ENCODE results near the gene RAB17.

RAB17 gene

DNA sequence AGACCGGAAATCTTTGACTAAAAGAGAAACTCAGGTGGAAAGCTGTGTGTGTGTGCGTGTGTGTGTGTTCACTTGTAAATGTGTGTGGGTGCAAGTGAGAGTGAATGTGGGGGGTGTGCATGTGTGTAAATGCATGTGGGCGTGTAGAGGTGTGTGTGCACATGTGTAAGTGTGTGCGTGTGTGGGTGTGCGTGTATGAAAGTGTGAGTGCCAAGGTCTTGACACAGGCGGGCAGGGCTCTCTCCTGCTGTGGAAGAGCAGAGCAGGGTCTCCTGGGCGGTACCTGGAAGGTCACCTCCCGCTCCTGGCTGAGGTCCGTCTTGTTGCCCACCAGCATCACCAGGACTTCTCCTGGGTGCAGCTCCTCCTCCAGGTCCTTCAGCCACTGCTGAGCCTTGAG is 13.6 kb downstream of the RAB17 start:
- H3K9me3 ChIP-seq (ENCODE audit: control insufficient read depth, low read length): no peaks in the 10 kb centered on the region
- H3K4me1 ChIP-seq (ENCODE audit: control insufficient read depth, insufficient read depth, low read length): peaks cover under 1% of the 10 kb centered on the region
- 91 to 95% methylated on average over 9 of the region's 9 CpGs for WGBS, 2 experiments
- H3K27ac ChIP-seq (ENCODE audit: insufficient read depth, low read depth, low read length, poor library complexity, severe bottlenecking): no peak overlapping the region
- no peak overlapping the region for H3K4me3 ChIP-seq (ENCODE audit: insufficient read depth, low read depth, low read length)
- no peaks in the 10 kb centered on the region for H3K27me3 ChIP-seq (ENCODE audit: control insufficient read depth, insufficient read depth, low read length, poor library complexity, severe bottlenecking)
- H3K36me3 ChIP-seq (ENCODE audit: control insufficient read depth, insufficient read depth, low read length): no peaks in the 10 kb centered on the region

GRCh38 chr2:237575869-237576862 is 14.4 kb downstream of the RAB17 start:
- no peaks in the 10 kb centered on the region for H3K9me3 ChIP-seq (ENCODE audit: control insufficient read depth, low read length)
- 90 to 91% methylated on average over 27 of the region's 27 CpGs for WGBS, 2 experiments
- no peaks in the 10 kb centered on the region for H3K36me3 ChIP-seq (ENCODE audit: control insufficient read depth, insufficient read depth, low read length)

DNA sequence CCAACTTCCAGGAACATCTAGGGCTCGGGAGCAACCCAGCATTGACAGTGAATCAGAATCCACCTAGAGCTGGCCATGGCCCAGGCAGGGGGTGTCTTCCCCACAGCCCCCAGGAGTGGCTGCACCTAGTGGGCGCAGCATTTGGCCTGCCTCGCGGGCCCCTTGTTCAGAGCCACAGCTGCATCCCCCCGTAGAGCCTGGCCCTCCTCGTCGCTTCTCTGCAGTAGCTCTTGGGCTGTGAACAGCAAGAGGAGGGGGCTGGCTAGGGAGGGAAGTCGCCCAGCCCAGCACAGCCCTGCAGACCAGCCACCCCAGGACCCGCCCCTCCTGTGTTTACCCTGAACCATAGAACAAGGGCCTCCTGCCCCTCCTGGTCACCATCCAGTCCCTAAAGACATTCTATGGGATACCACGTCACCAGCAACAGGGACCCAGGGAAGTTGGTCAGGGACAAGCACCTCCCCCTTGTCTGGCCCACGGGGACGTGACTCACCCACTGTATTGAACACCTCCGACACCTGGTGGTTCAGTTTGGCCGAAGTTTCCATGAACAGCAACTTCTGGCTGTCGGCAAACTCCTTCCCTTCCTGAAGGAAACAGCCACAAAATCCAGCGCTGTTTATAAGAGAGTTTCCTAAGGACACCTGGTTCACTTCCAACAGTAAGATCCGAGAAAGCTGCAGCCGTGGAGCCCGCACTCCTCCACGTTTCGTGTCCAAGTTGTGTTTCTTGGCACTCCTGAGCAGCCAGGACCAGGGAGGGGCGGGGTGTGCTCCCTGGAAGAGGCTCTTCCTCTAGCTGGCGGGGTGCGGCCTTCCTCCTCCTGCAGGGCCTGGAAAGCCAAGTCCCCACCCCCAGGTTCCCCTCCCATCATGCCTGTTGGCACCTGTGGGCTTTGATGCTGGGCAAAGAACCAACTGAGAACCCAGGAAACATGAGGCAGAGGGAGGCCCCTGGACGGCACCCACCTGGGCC is 15.4 kb downstream of the RAB17 start:
- H3K4me3 ChIP-seq (ENCODE audit: insufficient read depth, low read depth, low read length): no peak overlapping the region
- 82 to 86% methylated on average over 25 of the region's 25 CpGs for WGBS, 2 experiments
- no peak overlapping the region for H3K27ac ChIP-seq (ENCODE audit: insufficient read depth, low read depth, low read length, poor library complexity, severe bottlenecking)
- no peaks in the 10 kb centered on the region for H3K27me3 ChIP-seq (ENCODE audit: control insufficient read depth, insufficient read depth, low read length, poor library complexity, severe bottlenecking)
- no peaks in the 10 kb centered on the region for H3K36me3 ChIP-seq (ENCODE audit: control insufficient read depth, insufficient read depth, low read length)
- no peaks in the 10 kb centered on the region for H3K4me1 ChIP-seq (ENCODE audit: control insufficient read depth, insufficient read depth, low read length)
- H3K9me3 ChIP-seq (ENCODE audit: control insufficient read depth, low read length): no peaks in the 10 kb centered on the region

More at GRCh38 chr2:237575869-237576862, 14.4 kb downstream of the RAB17 start:
- Histone ChIP-seq H3K4me3 (ENCODE audit: insufficient read depth, low read depth, low read length) (no peak overlapping the region), H3K4me1 (ENCODE audit: control insufficient read depth, insufficient read depth, low read length) (no peaks in the 10 kb centered on the region), H3K27ac (ENCODE audit: insufficient read depth, low read depth, low read length, poor library complexity, severe bottlenecking) (no peak overlapping the region), H3K27me3 (ENCODE audit: control insufficient read depth, insufficient read depth, low read length, poor library complexity, severe bottlenecking) (no peaks in the 10 kb centered on the region)

DNA sequence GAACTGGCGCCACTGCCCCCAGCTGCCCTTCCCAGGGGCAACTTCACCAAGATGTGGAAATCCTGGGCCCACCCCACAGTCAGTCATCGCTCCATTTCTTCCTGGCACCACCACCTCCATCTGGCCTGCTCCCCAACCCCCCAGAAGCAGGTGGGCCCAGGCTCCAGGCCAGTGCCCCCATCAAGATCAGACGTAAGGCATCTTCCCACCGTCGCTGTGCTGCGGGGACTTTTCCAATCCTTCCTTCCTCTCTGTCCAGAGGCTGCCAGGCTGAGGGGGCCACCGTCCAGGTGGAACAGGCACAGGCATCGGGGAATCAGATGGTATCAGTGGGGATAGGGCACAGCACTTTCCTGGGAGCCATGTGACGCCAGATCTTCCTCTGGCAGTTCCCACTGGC is 16.1 kb downstream of the RAB17 start:
- H3K4me3 ChIP-seq (ENCODE audit: insufficient read depth, low read depth, low read length): no peak overlapping the region
- WGBS, 2 experiments: 93 to 96% methylated on average over 9 of the region's 9 CpGs
- no peak overlapping the region for H3K27ac ChIP-seq (ENCODE audit: insufficient read depth, low read depth, low read length, poor library complexity, severe bottlenecking)
- H3K9me3 ChIP-seq (ENCODE audit: control insufficient read depth, low read length): no peaks in the 10 kb centered on the region
- no peaks in the 10 kb centered on the region for H3K27me3 ChIP-seq (ENCODE audit: control insufficient read depth, insufficient read depth, low read length, poor library complexity, severe bottlenecking)
- H3K36me3 ChIP-seq (ENCODE audit: control insufficient read depth, insufficient read depth, low read length): no peaks in the 10 kb centered on the region
- no peaks in the 10 kb centered on the region for H3K4me1 ChIP-seq (ENCODE audit: control insufficient read depth, insufficient read depth, low read length)

GRCh38 chr2:237573721-237574415 is 16.7 kb downstream of the RAB17 start:
- WGBS, 2 experiments: 94% methylated on average over 8 of the region's 8 CpGs
- H3K9me3 ChIP-seq (ENCODE audit: control insufficient read depth, low read length): no peaks in the 10 kb centered on the region
- H3K36me3 ChIP-seq (ENCODE audit: control insufficient read depth, insufficient read depth, low read length): no peaks in the 10 kb centered on the region
- no peak overlapping the region for H3K27ac ChIP-seq (ENCODE audit: insufficient read depth, low read depth, low read length, poor library complexity, severe bottlenecking)
- H3K4me1 ChIP-seq (ENCODE audit: control insufficient read depth, insufficient read depth, low read length): no peaks in the 10 kb centered on the region
- H3K4me3 ChIP-seq (ENCODE audit: insufficient read depth, low read depth, low read length): no peak overlapping the region
- H3K27me3 ChIP-seq (ENCODE audit: control insufficient read depth, insufficient read depth, low read length, poor library complexity, severe bottlenecking): no peaks in the 10 kb centered on the region

GRCh38 chr2:237572742-237573101 is 17.8 kb downstream of the RAB17 start:
- H3K9me3 ChIP-seq (ENCODE audit: control insufficient read depth, low read length): no peaks in the 10 kb centered on the region
- H3K4me3 ChIP-seq (ENCODE audit: insufficient read depth, low read depth, low read length): no peak overlapping the region
- WGBS, 2 experiments: 92 to 97% methylated on average over 4 of the region's 4 CpGs
- no peaks in the 10 kb centered on the region for H3K36me3 ChIP-seq (ENCODE audit: control insufficient read depth, insufficient read depth, low read length)
- no peak overlapping the region for H3K27ac ChIP-seq (ENCODE audit: insufficient read depth, low read depth, low read length, poor library complexity, severe bottlenecking)
- H3K4me1 ChIP-seq (ENCODE audit: control insufficient read depth, insufficient read depth, low read length): no peaks in the 10 kb centered on the region
- no peaks in the 10 kb centered on the region for H3K27me3 ChIP-seq (ENCODE audit: control insufficient read depth, insufficient read depth, low read length, poor library complexity, severe bottlenecking)

- Histone ChIP-seq H3K36me3 (ENCODE audit: control insufficient read depth, insufficient read depth, low read length) (no peaks in the 10 kb centered on the region), H3K27ac (ENCODE audit: insufficient read depth, low read depth, low read length, poor library complexity, severe bottlenecking) (no peak overlapping the region), H3K4me1 (ENCODE audit: control insufficient read depth, insufficient read depth, low read length) (no peaks in the 10 kb centered on the region), H3K4me3 (ENCODE audit: insufficient read depth, low read depth, low read length) (no peak overlapping the region), H3K9me3 (ENCODE audit: control insufficient read depth, low read length) (no peaks in the 10 kb centered on the region), H3K27me3 (ENCODE audit: control insufficient read depth, insufficient read depth, low read length, poor library complexity, severe bottlenecking) (no peaks in the 10 kb centered on the region)
- WGBS, 2 experiments: 29 to 30% methylated on average over 24 of the region's 24 CpGs
Measured at GRCh38 chr2:237572021-237572741, 18.4 kb downstream of the RAB17 start.

DNA sequence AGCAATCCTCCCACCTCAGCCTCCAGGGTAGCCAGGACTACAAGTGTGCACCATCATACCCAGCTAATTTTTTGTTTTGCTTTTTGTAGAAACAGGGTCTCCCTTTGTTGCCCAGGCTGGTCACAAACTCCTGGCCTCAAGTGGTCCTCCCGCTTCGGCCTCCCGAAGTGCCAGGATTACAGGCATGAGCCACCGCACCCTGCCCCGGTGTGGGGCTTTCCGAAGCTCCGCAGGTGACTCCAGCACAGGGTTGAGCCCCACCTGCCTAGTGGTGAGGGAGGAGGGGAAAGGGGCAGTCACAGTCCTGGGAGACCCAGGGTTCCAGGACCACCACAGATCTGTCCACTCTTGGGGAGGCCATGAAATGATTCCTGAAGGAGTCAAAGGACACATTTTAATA is 19.0 kb downstream of the RAB17 start:
- no peak overlapping the region for H3K27ac ChIP-seq (ENCODE audit: insufficient read depth, low read depth, low read length, poor library complexity, severe bottlenecking)
- WGBS, 2 experiments: 81 to 82% methylated on average over 7 of the region's 7 CpGs
- no peaks in the 10 kb centered on the region for H3K36me3 ChIP-seq (ENCODE audit: control insufficient read depth, insufficient read depth, low read length)
- H3K4me3 ChIP-seq (ENCODE audit: insufficient read depth, low read depth, low read length): no peak overlapping the region
- no peaks in the 10 kb centered on the region for H3K4me1 ChIP-seq (ENCODE audit: control insufficient read depth, insufficient read depth, low read length)
- no peaks in the 10 kb centered on the region for H3K9me3 ChIP-seq (ENCODE audit: control insufficient read depth, low read length)
- H3K27me3 ChIP-seq (ENCODE audit: control insufficient read depth, insufficient read depth, low read length, poor library complexity, severe bottlenecking): no peaks in the 10 kb centered on the region

DNA sequence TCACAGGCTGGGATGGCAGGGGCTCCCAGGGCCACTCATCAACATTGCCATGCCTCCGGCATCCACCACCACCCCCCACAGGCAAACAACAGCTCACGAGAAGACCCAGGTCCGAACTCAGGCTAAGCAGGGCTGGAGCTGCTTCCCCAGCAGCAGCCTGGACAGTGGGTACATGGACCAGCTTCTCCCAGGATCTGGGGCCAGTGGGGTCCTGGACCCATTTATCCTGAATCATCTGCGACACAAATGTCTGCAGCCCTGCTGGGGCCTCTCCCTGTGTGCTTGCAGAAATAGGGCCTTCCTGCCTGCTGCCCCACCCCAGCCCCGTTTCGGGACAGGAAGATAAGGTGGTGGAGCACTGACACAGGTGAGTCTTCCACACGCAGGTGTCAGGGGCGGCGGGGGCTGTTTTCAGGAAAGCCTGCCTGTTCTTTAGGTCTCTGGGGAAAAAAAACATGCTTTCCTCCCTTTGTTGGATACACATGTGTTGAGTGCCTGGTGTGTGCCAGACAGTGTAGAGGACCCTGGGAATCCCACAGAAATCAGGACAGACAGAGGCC is 19.7 kb downstream of the RAB17 start:
- 93 to 96% methylated on average over 9 of the region's 9 CpGs for WGBS, 2 experiments
- Histone ChIP-seq H3K9me3 (ENCODE audit: control insufficient read depth, low read length) (no peaks in the 10 kb centered on the region), H3K4me3 (ENCODE audit: insufficient read depth, low read depth, low read length) (no peak overlapping the region), H3K4me1 (ENCODE audit: control insufficient read depth, insufficient read depth, low read length) (no peaks in the 10 kb centered on the region), H3K36me3 (ENCODE audit: control insufficient read depth, insufficient read depth, low read length) (no peaks in the 10 kb centered on the region), H3K27me3 (ENCODE audit: control insufficient read depth, insufficient read depth, low read length, poor library complexity, severe bottlenecking) (no peaks in the 10 kb centered on the region), H3K27ac (ENCODE audit: insufficient read depth, low read depth, low read length, poor library complexity, severe bottlenecking) (no peak overlapping the region)

All from ectodermal cell (in vitro differentiated cells).